Measurements from ENCODE around the gene TLR10.
"Not testable (repeated sequence)": the region's sequence is repeated elsewhere in the genome, so short reads cannot be mapped to it uniquely, and the experiment has no call there.

TLR10 gene

GRCh38 chr4:38782452-38783108 lies at the start of gene TLR10:
TLR10 (minus strand) TSS chr4:38782990; CDS start chr4:38775590, 7,400 bp downstream.
- DNase-seq = peak in 16 of 56 donors; percentile 7 to 66 (median 19)

GRCh38 chr4:38832206-38832605 lies 49.4 kb upstream of the TLR10 start:
- DNase-seq = no peak

GRCh38 chr4:38831653-38832052 lies 48.9 kb upstream of the TLR10 start:
- no peak for DNase-seq

- no peak for DNase-seq
These were observed 46.4 kb upstream of the TLR10 start for GRCh38 chr4:38829237-38829636.

- DNase-seq = no peak
These were observed 41.0 kb upstream of the TLR10 start for GRCh38 chr4:38823766-38824165.

- no peak for DNase-seq
These were observed 40.0 kb upstream of the TLR10 start for GRCh38 chr4:38822748-38823303.

GRCh38 chr4:38821739-38822138 lies 38.9 kb upstream of the TLR10 start:
- no peak for DNase-seq

- no peak for DNase-seq
These were observed 37.7 kb upstream of the TLR10 start for GRCh38 chr4:38820329-38821061.

GRCh38 chr4:38819569-38819968 lies 36.8 kb upstream of the TLR10 start:
- DNase-seq = no peak

GRCh38 chr4:38818441-38818976 lies 35.7 kb upstream of the TLR10 start:
- no peak for DNase-seq

- no peak for DNase-seq
These were observed 33.3 kb upstream of the TLR10 start for GRCh38 chr4:38815885-38816782.

- DNase-seq = no peak
These were observed 31.6 kb upstream of the TLR10 start for GRCh38 chr4:38814386-38814785.

GRCh38 chr4:38811297-38811696 lies 28.5 kb upstream of the TLR10 start:
- no peak for DNase-seq

GRCh38 chr4:38807462-38807861 lies 24.7 kb upstream of the TLR10 start:
- DNase-seq = not testable (repeated sequence)

- not testable (repeated sequence) for DNase-seq
These were observed 23.5 kb upstream of the TLR10 start for GRCh38 chr4:38806251-38806650.

GRCh38 chr4:38805530-38806145 lies 22.8 kb upstream of the TLR10 start:
- peak in 12 of 56 donors; percentile 3 to 32 (median 10) for DNase-seq

GRCh38 chr4:38804654-38805295 lies 22.0 kb upstream of the TLR10 start, which contains the start of gene TLR1:
TLR1 (minus strand) TSS chr4:38804791; CDS start chr4:38798831, 5,960 bp downstream.
- DNase-seq = no peak

- DNase-seq = peak in 1 of 56 donors; percentile 2
These were observed 21.3 kb upstream of the TLR10 start for GRCh38 chr4:38803833-38804653.
